ENCODE results near the gene GSK3B.

The GSK3B gene

GRCh38 chr3:119871571-119871970 lies 222.7 kb downstream of the GSK3B start:
- no peak for ATAC-seq

GRCh38 chr3:119870512-119870911 lies 223.7 kb downstream of the GSK3B start:
- ATAC-seq, result no peak

- ATAC-seq, result no peak
These were observed 229.8 kb downstream of the GSK3B start for GRCh38 chr3:119864476-119864875.

DNA sequence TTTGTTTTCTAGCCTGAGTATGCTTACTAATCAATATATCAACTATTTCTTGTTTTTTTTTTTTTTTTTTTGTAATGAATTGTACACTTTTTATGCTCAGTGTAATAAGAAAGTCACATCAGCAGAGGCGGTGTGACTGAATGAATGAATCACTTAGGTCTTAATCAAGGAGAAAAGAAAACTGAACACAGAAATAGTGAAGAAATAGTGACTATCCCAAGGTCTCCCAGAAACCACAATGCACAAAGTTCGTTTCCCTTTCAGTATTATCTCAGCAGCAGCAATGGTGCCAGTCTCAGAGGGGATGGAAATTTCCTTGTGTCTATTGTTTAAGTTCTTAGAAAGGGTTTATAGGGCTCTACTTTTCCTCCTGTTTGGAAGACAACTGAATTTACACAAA lies 231.6 kb downstream of the GSK3B start:
- ATAC-seq, result no peak

- no peak for ATAC-seq
These were observed 232.6 kb downstream of the GSK3B start for GRCh38 chr3:119861681-119862080.

DNA sequence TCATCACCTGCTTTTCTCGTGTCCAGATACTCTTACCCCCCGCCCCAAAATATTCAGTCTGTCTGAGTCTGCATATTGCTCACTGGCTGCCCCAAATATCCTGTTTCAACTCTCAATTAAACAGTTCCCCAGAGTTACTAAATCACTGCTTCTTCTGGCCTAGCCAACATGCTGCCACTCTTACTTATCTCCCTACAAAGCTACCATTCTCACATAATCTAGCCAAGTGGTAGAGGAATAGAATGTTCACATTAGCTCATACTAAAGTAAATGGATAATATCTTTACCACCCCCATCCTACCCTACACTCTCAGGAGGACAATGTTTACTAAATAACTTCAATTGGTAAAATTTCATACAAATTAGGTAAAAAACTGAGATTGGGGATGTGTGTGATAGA lies 234.5 kb downstream of the GSK3B start:
- ATAC-seq, result no peak

GRCh38 chr3:119858957-119859356 lies 235.3 kb downstream of the GSK3B start:
- ATAC-seq, result no peak

- no peak for ATAC-seq
These were observed 237.6 kb downstream of the GSK3B start for GRCh38 chr3:119856695-119857094.

GRCh38 chr3:119849126-119849525 lies 245.1 kb downstream of the GSK3B start:
- no peak for ATAC-seq

DNA sequence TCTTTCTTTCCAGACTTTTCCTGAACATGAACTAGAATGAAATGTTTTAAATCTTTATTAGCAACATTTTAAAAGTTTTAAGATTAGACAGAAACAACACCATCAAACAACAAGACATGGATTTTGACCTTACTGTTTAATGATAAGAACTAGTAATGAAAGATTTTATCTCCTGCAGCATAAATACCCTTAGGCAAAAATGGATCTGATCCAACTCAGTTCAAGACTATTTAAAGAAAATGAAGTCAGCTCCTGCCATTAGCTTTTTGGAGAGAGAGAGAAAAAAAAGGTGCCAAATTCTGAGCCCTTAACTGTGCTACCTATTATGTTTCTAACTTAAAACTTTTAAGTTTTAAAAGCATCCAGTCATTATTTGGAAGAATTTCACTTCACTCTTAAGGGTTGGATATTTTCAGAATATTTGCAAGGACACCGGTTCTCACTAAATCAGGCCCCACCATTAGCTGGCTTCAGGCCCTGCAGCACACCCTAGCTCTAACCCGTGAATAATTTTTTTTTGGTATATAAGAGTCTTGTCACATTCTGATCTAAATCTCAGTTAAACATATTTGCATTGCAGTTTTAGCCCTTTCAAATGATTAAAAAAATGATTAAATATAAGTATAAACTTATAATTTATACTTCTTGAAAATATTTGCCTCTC lies 252.3 kb downstream of the GSK3B start:
- no peak for ATAC-seq

GRCh38 chr3:119835556-119835955 lies 258.7 kb downstream of the GSK3B start:
- no peak for ATAC-seq

DNA sequence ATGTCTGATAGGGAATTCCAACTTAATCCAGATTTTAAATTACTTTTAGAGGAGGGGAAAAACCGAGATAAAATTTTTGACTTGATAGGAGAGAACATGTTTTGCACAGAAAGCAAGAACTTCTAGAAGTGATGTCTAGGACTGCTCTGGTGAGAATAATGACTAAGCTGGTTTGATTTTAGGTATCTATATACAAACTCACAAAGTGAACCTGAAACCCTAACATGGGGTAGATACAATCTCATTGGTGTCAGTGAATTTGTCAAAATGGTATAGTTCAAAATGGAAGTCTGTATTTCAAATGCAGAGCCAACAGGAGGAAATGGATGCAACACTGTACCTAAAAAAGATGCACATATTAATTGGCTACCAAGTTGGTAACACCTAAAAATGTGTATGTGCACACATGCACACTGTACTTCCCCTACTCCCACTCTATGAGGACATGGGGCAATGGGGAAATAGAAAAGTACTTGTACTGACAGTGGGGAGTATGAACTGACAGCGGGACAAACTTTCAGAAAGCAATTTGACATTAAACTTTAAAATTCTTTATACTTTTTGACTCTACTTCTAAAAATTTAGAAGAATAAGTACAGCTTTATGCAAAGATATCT lies 259.4 kb downstream of the GSK3B start:
- peak; percentile 38 to 73 for ATAC-seq

DNA sequence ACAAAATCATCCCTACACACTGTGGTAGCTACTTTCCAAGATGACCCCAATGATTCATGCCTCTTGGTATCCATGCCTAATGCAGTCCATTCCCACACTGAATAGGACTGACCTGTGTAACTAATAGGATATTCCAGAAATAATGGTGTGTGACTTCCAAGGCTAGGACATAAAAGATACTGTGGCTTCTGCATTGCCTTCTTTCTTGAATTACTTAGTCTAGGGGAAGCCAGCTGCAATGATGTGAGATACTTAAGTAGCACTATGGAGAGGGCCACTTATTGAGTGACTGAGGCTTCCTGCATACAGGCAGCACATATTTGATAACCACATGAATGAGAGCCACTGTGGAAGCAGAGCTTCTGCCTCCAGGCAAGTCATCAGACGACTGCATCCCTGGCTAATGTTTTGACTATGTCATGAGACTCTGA lies 262.3 kb downstream of the GSK3B start:
- no peak for ATAC-seq

- no peak for ATAC-seq
These were observed 263.2 kb downstream of the GSK3B start for GRCh38 chr3:119831022-119831421.

DNA sequence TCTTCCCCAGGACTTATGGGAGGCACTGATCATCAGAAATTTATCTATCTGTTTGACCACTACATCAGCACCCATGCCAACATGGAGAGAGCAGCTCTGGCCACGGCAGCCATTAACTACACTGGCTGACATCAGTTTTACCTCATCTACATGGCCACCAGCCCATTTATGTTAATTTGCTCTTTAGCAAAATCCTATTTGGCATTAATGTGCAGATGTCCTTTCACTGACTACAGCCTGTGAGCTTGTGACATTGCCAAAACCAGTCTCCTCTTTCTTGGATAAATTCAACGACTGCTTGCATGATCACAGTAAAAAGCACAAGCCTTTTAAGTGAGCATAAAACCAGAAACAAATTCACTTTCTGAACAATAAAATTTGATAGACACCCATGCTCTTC lies 264.8 kb downstream of the GSK3B start:
- no peak for ATAC-seq

GRCh38 chr3:119826711-119827608 lies 267.3 kb downstream of the GSK3B start:
- no peak for ATAC-seq

- no peak for ATAC-seq
These were observed 268.4 kb downstream of the GSK3B start for GRCh38 chr3:119825820-119826219.

GRCh38 chr3:119819806-119820205 lies 274.4 kb downstream of the GSK3B start:
- ATAC-seq, result no peak

DNA sequence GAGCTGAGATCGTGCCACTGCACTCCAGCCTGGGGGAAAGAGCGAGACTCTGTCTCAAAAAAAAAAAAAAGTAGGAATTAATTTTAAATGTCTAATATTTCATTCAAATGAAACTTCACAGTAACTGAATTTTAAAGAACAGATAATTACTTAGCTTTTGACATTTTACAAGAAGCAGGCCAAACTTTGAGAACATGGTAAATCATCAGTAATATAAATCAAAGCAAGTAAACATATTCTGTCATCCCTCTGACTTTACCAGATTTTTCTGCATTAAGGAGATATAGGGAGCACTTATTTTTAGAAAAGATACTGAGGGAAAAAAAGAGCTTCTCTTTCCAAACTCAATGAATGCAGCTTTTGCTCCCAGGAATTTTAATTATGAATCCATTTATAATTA lies 275.3 kb downstream of the GSK3B start:
- no peak for ATAC-seq

DNA sequence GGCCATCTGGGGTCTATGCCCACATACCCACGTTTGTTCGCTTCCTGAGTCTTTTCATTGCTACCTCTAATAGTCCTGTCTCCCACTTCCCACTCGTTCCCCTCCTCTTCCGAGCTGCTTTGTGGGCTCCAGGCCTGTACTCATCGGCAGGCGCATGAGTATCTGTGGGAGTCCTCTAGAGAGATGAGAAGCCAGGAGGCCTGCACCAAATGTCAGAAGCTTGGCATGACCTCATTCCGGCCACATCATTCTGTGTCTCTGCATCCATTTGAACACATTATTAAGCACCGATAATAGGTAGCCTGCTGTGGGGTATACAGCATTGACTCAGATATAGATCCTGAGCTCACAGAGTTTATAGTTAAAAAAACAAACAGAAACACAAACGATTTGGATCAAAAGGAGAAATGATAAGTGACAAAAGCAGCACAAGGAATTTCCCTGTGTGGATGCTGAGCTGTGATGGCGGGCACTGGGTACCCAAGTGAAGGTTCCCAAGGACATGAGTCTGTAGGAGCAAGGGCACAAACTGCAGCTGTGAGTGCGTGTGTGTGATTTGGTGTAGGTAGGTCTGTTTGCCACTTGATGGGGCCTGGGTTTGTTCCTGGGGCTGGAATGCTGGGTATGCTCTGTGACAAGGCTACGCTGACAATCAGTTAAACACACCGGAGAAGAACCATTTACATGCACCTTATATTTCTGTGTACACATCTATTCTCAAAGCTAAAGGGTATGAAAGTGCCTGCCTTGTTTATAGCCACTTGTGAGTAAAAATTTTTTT lies 276.5 kb downstream of the GSK3B start:
- no peak for ATAC-seq

- ATAC-seq, result no peak
These were observed 277.2 kb downstream of the GSK3B start for GRCh38 chr3:119817071-119817470.

DNA sequence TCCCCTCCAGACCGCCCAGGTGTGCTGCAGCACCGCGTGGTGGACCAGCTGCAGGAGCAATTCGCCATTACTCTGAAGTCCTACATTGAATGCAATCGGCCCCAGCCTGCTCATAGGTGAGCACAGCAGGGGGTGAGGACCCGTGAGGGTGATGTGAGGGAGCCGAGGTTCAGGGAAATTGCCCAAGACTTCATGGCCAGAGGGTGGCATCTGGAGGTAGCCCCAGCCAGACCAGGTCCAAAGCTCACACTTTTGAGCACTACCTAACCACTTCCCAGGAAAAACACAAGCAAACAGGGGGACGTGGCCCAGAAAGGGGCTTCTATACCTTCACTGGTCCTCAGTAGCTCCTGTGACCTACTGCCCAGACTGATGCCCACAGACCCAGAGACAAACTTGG lies 278.5 kb downstream of the GSK3B start:
- ATAC-seq, result no peak

GRCh38 chr3:119812491-119813058 lies 281.7 kb downstream of the GSK3B start:
- no peak for ATAC-seq
